ENCODE measurements around the gene B4GAT1. TPM values are rescaled to one million over a fixed set of nuclear protein-coding genes. Genes with fewer than 3 reads are reported as not detected.
A peak's percentile ranks its signal among the peaks of the same experiment; 100 is the strongest.

The B4GAT1 gene
- total RNA-seq (2012; rRNA removed) (10.6 and 13.9 TPM in 2 replicates), polyA plus RNA-seq (2012; rRNA removed) (18.4 and 20.5 TPM in 2 replicates), Bru-seq, nascent RNA (percentile 45 among the genes with signal in this experiment), BruChase-seq, experiment 1, labeled RNA remaining after a 6-hour chase (percentile 64 among the genes with signal in this experiment), BruChase-seq, experiment 2, labeled RNA remaining after a 2-hour chase (percentile 52 among the genes with signal in this experiment)
- 16.5 and 24.6 TPM in 2 replicates for polyA plus RNA-seq (2012; cell fraction: cytosol; rRNA removed)
- 8.5 and 9.5 TPM in 2 replicates for polyA plus RNA-seq (2012; cell fraction: nucleus; rRNA removed; ENCODE audit: low replicate concordance)
- long read RNA-seq, transcript B4GAT1-201 (2 exons, 2,072 nt), result major isoform, 45 of 45 reads
- long read RNA-seq, partial matches to known transcripts, result 0 of 45 reads
- long read RNA-seq, other reads (novel, unspliced or antisense), result 0 of 45 reads

- H3K9ac ChIP-seq (ENCODE audit: low read depth, low read length), result peak within 1 kb of the TSS; percentile 91
- POLR2A ChIA-PET (ENCODE audit: unreplicated experiment), result no interaction called here
- ATAC-seq (ENCODE audit: low read depth), result peak; percentile 78
- peak within 1 kb of the TSS; percentile 28; the same call in 1 of the 2 replicates for H3K56ac ChIP-seq (ENCODE audit: extremely low read depth, insufficient read depth, low read length)
- no TSS peak for BruUV-seq (replicated peaks)
- H2BK5ac ChIP-seq (ENCODE audit: low read depth, low read length, poor library complexity, severe bottlenecking), result peak within 1 kb of the TSS; percentile 85
- peak within 1 kb of the TSS; percentile 74 for H2BK120ac ChIP-seq (ENCODE audit: low read depth, low read length)
- H2AK5ac ChIP-seq (ENCODE audit: low read depth, low read length), result peak within 1 kb of the TSS; percentile 20; the same call in 1 of the 2 replicates
- peak within 1 kb of the TSS; percentile 98 for H3K4me3 ChIP-seq (ENCODE audit: insufficient read depth, low read depth, low read length)
- H3K18ac ChIP-seq (ENCODE audit: low read depth, low read length), result no peak within 1 kb of the TSS
- in situ Hi-C loops (cut with MboI; ENCODE audit: low sequenced_read_pairs), result no loop called here
- peaks cover 16% of the 10 kb centered on the region for H4K20me1 ChIP-seq (ENCODE audit: insufficient read depth, low read length)
- H3K4ac ChIP-seq (ENCODE audit: low read depth, low read length), result peak within 1 kb of the TSS; percentile 87
- H3K14ac ChIP-seq (replicated peaks; ENCODE audit: low read depth, low read length), result peak within 1 kb of the TSS; percentile 72
- H2AK9ac ChIP-seq (replicated peaks; ENCODE audit: low read depth, low read length, poor library complexity), result peak within 1 kb of the TSS; percentile 95
- intact Hi-C loops (cut with micrococcal nuclease), result no loop called here
- WGBS, 2 experiments (ENCODE audit: extremely low coverage in 2 of 2, insufficient read length in 1 of 2), result 0% methylated on average over 6 of the region's 101 CpGs; no CpG with 5 or more reads in 1 of the 2 experiments
- DNase-seq, result peak; percentile 93
- H3K27me3 ChIP-seq (ENCODE audit: control insufficient read depth, insufficient read depth, low read length), result no peaks in the 10 kb centered on the region
- H3K27ac ChIP-seq (ENCODE audit: insufficient read depth, low read length), result peak within 1 kb of the TSS; percentile 83
- H2BK20ac ChIP-seq (ENCODE audit: low read depth, low read length), result no peak within 1 kb of the TSS
- H2AFZ ChIP-seq (replicated peaks; ENCODE audit: low read length, poor library complexity), result peak within 1 kb of the TSS; percentile 99
- peaks cover 12% of the 10 kb centered on the region; the same call in 1 of the 2 replicates for H3K9me1 ChIP-seq (ENCODE audit: insufficient read depth, low read length)
- peak within 1 kb of the TSS; percentile 98 for H3K23ac ChIP-seq (ENCODE audit: low read depth, low read length)
- H3K9me3 ChIP-seq (ENCODE audit: control insufficient read depth, insufficient read depth, low read length), result no peaks in the 10 kb centered on the region
- no peak within 1 kb of the TSS for H2BK15ac ChIP-seq (ENCODE audit: low read depth, low read length)
- peak within 1 kb of the TSS; percentile 27; the same call in 1 of the 2 replicates for H4K5ac ChIP-seq (ENCODE audit: low read depth, low read length)
- H4K91ac ChIP-seq (ENCODE audit: insufficient read depth, low read depth, low read length), result peak within 1 kb of the TSS; percentile 67; the same call in 1 of the 2 replicates
- H3K4me1 ChIP-seq (ENCODE audit: control insufficient read depth, insufficient read depth, low read length), result peaks cover 12% of the 10 kb centered on the region
- CTCF ChIA-PET, result interaction anchor here (0.8 to 1.4 kb wide), 5 partner anchors 16 to 126 kb away, joined by 3 to 6 read pairs (median 4); no protein-coding TSS in a partner anchor
- peak within 1 kb of the TSS; percentile 96 for H3K4me2 ChIP-seq (ENCODE audit: low read depth, low read length)
- H4K8ac ChIP-seq (ENCODE audit: low read depth in 2 of 2, low read length in 2 of 2), result peak within 1 kb of the TSS; percentile 84 to 94
- H3K79me1 ChIP-seq (ENCODE audit: low read depth in 1 of 2, low read length in 2 of 2), result peaks cover 16 to 44% of the 10 kb centered on the region in 2 experiments
- no peaks in the 10 kb centered on the region; the same call in 1 of the 2 replicates for H3K36me3 ChIP-seq (ENCODE audit: control insufficient read depth, insufficient read depth, low read length)
- dilution Hi-C loops (cut with HindIII; ENCODE audit: low sequenced_read_pairs, unreplicated experiment), result no loop called here
- TF ChIP-seq ELK1 (IDR thresholded peaks at IDR 0.05; ENCODE audit: borderline replicate concordance, low read depth, low read length) (0 out of 2 replicates have a peak, but pooled peaks have one; percentile 42), MAZ (IDR thresholded peaks at IDR 0.05; ENCODE audit: borderline replicate concordance, low read depth, low read length) (peak; percentile 7; the same call in 1 of the 2 replicates), MAFK (IDR thresholded peaks at IDR 0.05; ENCODE audit: low read depth, low read length) (no peak), RAD21 (IDR thresholded peaks at IDR 0.05; ENCODE audit: low read length) (no peak), NFE2L2 (IDR thresholded peaks at IDR 0.05; ENCODE audit: low read depth, low read length) (no peak), FOS (IDR thresholded peaks at IDR 0.05; ENCODE audit: low read depth, low read length) (peak; percentile 98), CHD1 (IDR thresholded peaks at IDR 0.05; ENCODE audit: low read depth, low read length) (no peak; the same call in 1 of the 2 replicates), RCOR1 (IDR thresholded peaks at IDR 0.05; ENCODE audit: insufficient replicate concordance, low read length) (no peak), CEBPB (IDR thresholded peaks at IDR 0.05; ENCODE audit: low read depth, low read length) (no peak), MXI1 (IDR thresholded peaks at IDR 0.05; ENCODE audit: borderline replicate concordance, low read depth, low read length) (peak; percentile 23; the same call in 1 of the 2 replicates), RFX5 (IDR thresholded peaks at IDR 0.05; ENCODE audit: low read depth, low read length) (no peak), SMC3 (IDR thresholded peaks at IDR 0.05; ENCODE audit: low read depth, low read length) (peak; percentile 23; the same call in 1 of the 2 replicates)
- TF ChIP-seq, protein P1, sequence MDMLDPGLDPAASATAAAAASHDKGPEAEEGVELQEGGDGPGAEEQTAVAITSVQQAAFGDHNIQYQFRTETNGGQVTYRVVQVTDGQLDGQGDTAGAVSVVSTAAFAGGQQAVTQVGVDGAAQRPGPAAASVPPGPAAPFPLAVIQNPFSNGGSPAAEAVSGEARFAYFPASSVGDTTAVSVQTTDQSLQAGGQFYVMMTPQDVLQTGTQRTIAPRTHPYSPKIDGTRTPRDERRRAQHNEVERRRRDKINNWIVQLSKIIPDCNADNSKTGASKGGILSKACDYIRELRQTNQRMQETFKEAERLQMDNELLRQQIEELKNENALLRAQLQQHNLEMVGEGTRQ (IDR thresholded peaks at IDR 0.05; ENCODE audit: low read depth, low read length), result no peak
Observed at GRCh38 chr11:66347425-66348276, at the start of gene B4GAT1. Gene B4GAT1 (minus strand): TSS chr11:66347629. CDS start chr11:66347545, 84 bp downstream.
